Esophagus squamous epithelium (tissue), 5 donors: Measurements from ENCODE around the gene ZNF414. TPM values are rescaled to one million over a fixed set of nuclear protein-coding genes. Genes with fewer than 3 reads are reported as not detected.

Experiments used
- DNase-seq: peaks from one replicate; lab custom pipeline; 2025; lab: John Stamatoyannopoulos, UW
- H3K27ac ChIP-seq, 4 donors: fragments of 200-600 bp; sonication (generic); one replicate each; pipeline ENCODE4 v1.5.1; 2016 to 2019; ENCODE audit warnings: mild to moderate bottlenecking in 1 of 4
- H3K27me3 ChIP-seq, 4 donors: fragments of 200-600 bp; sonication (generic); 1 replicate in 3 of 4; 2 replicates in 1 of 4; pipeline versions ENCODE4 v1.5.1 to v1.6.0; 2017 to 2021; ENCODE audit warnings: antibody characterized with exemption in 1 of 4
- H3K36me3 ChIP-seq, 3 donors: fragments of 200-600 bp; sonication (generic); one replicate each; pipeline ENCODE4 v1.5.1; 2016 to 2019
- H3K4me1 ChIP-seq, 3 donors: fragments of 200-600 bp; sonication (generic); one replicate each; pipeline ENCODE4 v1.5.1; 2017 to 2019
- H3K4me3 ChIP-seq, 4 donors: fragments of 200-600 bp; sonication (generic); 1 replicate in 3 of 4; 2 replicates in 1 of 4; pipeline ENCODE4 v1.5.1; 2016 to 2019; ENCODE audit warnings: mild to moderate bottlenecking in 2 of 4, moderate library complexity in 1 of 4
- H3K9me3 ChIP-seq, 3 donors: fragments of 200-600 bp; sonication (generic); one replicate each; pipeline ENCODE4 v1.5.1; 2016 to 2019
- POLR2A ChIP-seq, 4 donors: fragments of 450-650 bp; IDR thresholded peaks; one replicate each; pipeline ENCODE4 v1.6.1; 2017; ENCODE audit warnings: antibody characterized with exemption in 4 of 4, mild to moderate bottlenecking in 4 of 4, moderate library complexity in 3 of 4
- WGBS, 2 donors: methylation state at CpG; one replicate each; pipeline ENCODE4 v1.1.5; 2018; 5-methylcytosine and 5-hydroxymethylcytosine counted together
- intact Hi-C: fragments of 100-400 bp; cut with DNase I; formaldehyde crosslinking; loops from one replicate; pipeline ENCODE4 v1.15.0; 2022
- total RNA-seq, 4 donors: library from RNA; depleted of rRNA; stranded (reverse); fragments of >200 nt; gene quantifications; one replicate each; pipeline ENCODE4 v1.1.0, GENCODE V29; 2016
- TF ChIP-seq, protein P1 (sequence below), 6 experiments: fragments of 450-650 bp in 4 of 6; fragments of 200-600 bp in 2 of 6; sonication (generic) in 2 of 6; IDR thresholded peaks; one replicate each; pipeline ENCODE4 v1.5.1; 2016 to 2019; ENCODE audit warnings: antibody characterized with exemption in 6 of 6, mild to moderate bottlenecking in 4 of 6, moderate library complexity in 4 of 6
- donor health status: DM: yes; HTN: yes; CAD: no.

ZNF414 gene
- total RNA-seq, 4 donors from 2014 or later: 4.0 to 29.9 (median 19.4) TPM

DNA sequence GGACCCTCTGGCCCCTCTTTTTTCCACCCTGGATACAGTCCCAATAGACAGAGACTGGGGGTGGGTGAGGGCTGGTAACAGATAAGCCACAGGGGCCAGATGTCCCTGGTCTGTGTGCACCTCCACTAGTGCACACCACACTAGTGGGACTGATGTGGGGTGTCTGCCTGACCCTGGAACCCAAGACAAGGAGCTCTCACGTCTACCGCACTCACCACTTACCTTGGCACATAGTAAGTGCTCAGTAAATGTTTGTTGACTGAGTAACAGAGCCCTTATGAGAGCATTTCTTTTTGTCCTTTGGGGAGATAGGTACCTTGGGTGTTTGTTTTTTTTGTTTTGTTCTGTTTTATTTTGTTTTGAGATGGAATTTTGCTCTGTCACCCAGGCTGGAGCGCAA lies 23.1 kb upstream of the ZNF414 start:
- no peak for TF ChIP-seq POLR2A (IDR thresholded peaks at IDR 0.05)
- TF ChIP-seq, protein P1, sequence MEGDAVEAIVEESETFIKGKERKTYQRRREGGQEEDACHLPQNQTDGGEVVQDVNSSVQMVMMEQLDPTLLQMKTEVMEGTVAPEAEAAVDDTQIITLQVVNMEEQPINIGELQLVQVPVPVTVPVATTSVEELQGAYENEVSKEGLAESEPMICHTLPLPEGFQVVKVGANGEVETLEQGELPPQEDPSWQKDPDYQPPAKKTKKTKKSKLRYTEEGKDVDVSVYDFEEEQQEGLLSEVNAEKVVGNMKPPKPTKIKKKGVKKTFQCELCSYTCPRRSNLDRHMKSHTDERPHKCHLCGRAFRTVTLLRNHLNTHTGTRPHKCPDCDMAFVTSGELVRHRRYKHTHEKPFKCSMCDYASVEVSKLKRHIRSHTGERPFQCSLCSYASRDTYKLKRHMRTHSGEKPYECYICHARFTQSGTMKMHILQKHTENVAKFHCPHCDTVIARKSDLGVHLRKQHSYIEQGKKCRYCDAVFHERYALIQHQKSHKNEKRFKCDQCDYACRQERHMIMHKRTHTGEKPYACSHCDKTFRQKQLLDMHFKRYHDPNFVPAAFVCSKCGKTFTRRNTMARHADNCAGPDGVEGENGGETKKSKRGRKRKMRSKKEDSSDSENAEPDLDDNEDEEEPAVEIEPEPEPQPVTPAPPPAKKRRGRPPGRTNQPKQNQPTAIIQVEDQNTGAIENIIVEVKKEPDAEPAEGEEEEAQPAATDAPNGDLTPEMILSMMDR (IDR thresholded peaks at IDR 0.05): no peak
- Histone ChIP-seq H3K9me3 (no peaks in the 10 kb centered on the region), H3K4me3 (no peak overlapping the region), H3K4me1 (no peaks in the 10 kb centered on the region), H3K27me3 (no peaks in the 10 kb centered on the region), H3K27ac (no peak overlapping the region), H3K36me3 (no peaks in the 10 kb centered on the region)
- DNase-seq: no peak
- 86 to 91% methylated on average over 3 of the region's 3 CpGs for WGBS, 2 donors
- intact Hi-C loops: no loop called here

DNA sequence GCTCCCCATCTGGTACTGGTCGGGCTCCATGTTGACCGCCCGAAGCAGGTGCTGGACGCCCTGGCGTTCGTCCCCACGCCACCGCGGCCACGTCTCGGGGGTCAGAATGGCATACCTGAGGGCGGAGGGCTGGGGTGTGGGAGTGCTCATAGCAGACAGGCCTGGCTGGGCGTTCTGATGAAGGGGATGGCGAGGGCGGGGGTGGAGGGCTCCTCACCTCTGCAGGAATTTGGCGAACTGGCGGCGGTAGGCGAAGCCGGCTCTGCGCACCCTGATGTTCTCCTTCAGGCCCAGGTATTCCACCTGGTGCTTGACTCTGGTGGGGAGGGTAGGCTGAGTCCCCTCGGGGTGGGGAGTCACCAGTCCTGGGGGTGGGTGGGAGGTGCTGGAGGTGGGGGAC lies 22.3 kb upstream of the ZNF414 start:
- H3K4me3 ChIP-seq: no peak overlapping the region
- H3K27ac ChIP-seq: no peak overlapping the region
- WGBS, 2 donors: 84% methylated on average over 3 to 14 of the region's 22 CpGs
- DNase-seq: no peak
- intact Hi-C loops: no loop called here
- TF ChIP-seq POLR2A (IDR thresholded peaks at IDR 0.05): no peak
- TF ChIP-seq, protein P1 (IDR thresholded peaks at IDR 0.05): no peak
- H3K36me3 ChIP-seq: no peaks in the 10 kb centered on the region
- H3K4me1 ChIP-seq: no peaks in the 10 kb centered on the region
- H3K9me3 ChIP-seq: no peaks in the 10 kb centered on the region
- no peaks in the 10 kb centered on the region for H3K27me3 ChIP-seq

DNA sequence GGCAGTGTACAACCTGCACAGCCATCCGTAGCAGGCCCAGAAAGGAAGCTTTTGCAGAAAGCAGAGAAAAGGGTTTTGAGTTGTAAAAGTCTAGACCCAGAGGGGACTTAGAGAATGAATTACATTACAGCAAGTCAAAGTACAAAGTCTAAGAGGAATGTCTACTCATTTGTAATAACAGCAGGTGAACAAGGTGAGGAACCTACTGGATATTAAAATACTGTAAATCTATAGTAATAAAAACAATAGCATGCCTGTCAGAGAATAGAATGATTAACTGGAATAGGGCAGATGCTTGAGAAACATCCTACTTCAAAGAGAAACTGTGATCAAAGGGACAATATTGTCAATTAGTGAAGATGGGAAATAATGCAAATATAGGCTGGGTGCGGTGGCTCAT lies 18.3 kb upstream of the ZNF414 start:
- Histone ChIP-seq H3K27me3 (no peaks in the 10 kb centered on the region), H3K9me3 (no peaks in the 10 kb centered on the region), H3K36me3 (peaks cover 0 to 15% (median 0%) of the 10 kb centered on the region in 3 donors), H3K4me1 (peaks cover 0 to 7% (median 0%) of the 10 kb centered on the region in 3 donors), H3K27ac (no peak overlapping the region), H3K4me3 (no peak overlapping the region)
- DNase-seq: no peak
- WGBS, 2 donors: 84 to 90% methylated on average over 2 of the region's 2 CpGs
- TF ChIP-seq, protein P1 (IDR thresholded peaks at IDR 0.05): no peak
- TF ChIP-seq POLR2A (IDR thresholded peaks at IDR 0.05): no peak
- intact Hi-C loops: no loop called here

DNA sequence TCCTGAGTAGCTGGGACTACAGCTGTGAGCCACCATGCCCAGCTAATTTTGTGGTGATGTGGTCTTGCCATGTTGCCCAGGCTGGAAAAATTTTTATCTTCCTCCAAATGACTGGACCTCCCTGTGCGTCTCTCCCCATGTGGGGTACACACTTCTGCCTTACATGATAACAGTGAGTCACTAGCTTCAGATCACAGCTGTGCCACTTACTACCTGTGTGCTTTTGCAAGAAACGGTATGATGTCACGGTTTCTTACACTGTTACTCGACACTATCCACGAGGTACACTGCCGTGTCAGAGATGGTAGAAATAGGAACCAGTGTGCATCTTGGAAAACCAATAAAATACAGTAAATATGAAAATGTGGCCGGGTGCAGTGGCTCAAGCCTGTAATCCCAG lies 17.5 kb upstream of the ZNF414 start:
- DNase-seq: no peak
- Histone ChIP-seq H3K9me3 (no peaks in the 10 kb centered on the region), H3K27me3 (no peaks in the 10 kb centered on the region), H3K4me3 (no peak overlapping the region), H3K4me1 (peaks cover 0 to 14% (median 0%) of the 10 kb centered on the region in 3 donors), H3K36me3 (peaks cover 0 to 22% (median under 1%) of the 10 kb centered on the region in 3 donors), H3K27ac (no peak overlapping the region)
- TF ChIP-seq POLR2A (IDR thresholded peaks at IDR 0.05): no peak
- TF ChIP-seq, protein P1 (IDR thresholded peaks at IDR 0.05): no peak
- intact Hi-C loops: no loop called here
- 83 to 89% methylated on average over 6 to 7 of the region's 7 CpGs for WGBS, 2 donors

DNA sequence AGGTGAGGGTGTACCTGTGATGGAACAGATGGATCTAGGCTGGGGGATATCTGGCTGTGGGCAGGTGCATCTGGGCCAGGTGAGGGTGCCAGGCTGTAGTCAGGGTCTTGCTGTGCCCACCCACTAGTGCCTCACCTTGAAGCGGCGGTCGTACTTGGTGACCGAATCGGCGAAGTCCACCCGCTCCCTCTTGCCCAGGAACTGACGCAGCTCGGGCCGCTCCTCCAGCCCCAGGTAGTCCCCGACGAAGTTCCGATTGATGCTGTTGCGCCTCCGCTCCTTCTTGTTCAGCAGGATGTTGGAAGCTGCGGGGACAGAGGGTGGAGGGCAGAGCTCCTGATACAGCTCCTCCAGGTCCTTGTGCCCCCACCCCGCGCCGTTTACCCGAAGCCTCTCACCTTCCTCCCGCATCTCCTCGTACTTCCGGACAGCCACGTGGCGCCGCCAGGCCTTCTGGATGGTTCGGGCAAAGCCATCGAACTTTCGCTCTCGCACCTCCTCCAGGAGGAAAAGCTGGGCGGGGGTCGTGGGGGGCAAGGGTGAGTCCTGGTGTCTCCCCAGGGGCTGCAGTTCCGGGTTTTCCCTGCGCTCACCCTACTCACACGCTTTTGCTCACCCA lies 16.2 kb upstream of the ZNF414 start:
- 92 to 93% methylated on average over 12 to 28 of the region's 35 CpGs for WGBS, 2 donors
- no peak for DNase-seq

More for the DNA sequence above, 16.2 kb upstream of the ZNF414 start:
- intact Hi-C loops: no loop called here
- Histone ChIP-seq H3K27ac (no peak overlapping the region), H3K4me3 (no peak overlapping the region), H3K4me1 (peaks cover 0 to 16% (median 0%) of the 10 kb centered on the region in 3 donors), H3K36me3 (peaks cover 0 to 27% (median 3%) of the 10 kb centered on the region in 3 donors), H3K27me3 (no peaks in the 10 kb centered on the region), H3K9me3 (no peaks in the 10 kb centered on the region)
- TF ChIP-seq, protein P1 (IDR thresholded peaks at IDR 0.05): no peak
- TF ChIP-seq POLR2A (IDR thresholded peaks at IDR 0.05): no peak
